D721Med (cell line): Measurements from ENCODE around the gene PPP2R1B.
"Not testable (repeated sequence)": the region's sequence is repeated elsewhere in the genome, so short reads cannot be mapped to it uniquely, and the experiment has no call there.

Experiments
- DNase-seq: peaks from one replicate; pipeline ENCODE4 v3.0.0; 2011; ENCODE audit warnings: low spot score; ENCODE audit not compliant: insufficient read length
- FAIRE-seq: peaks from 2 replicates; lab custom pipeline; 2011; peaks lifted over from hg19 to GRCh38; lab: Jason Lieb, UNC
- CTCF ChIP-seq: IDR thresholded peaks from 2 replicates; pipeline ENCODE4 v1.5.1; 2012; ENCODE audit warnings: mild to moderate bottlenecking, control low read depth; ENCODE audit not compliant: insufficient read depth; ENCODE audit errors: missing control alignments

The PPP2R1B gene

GRCh38 chr11:111785076-111785475 lies 18.9 kb upstream of the PPP2R1B start:
- no peak for FAIRE-seq
- TF ChIP-seq CTCF: no peak
- no peak for DNase-seq

DNA sequence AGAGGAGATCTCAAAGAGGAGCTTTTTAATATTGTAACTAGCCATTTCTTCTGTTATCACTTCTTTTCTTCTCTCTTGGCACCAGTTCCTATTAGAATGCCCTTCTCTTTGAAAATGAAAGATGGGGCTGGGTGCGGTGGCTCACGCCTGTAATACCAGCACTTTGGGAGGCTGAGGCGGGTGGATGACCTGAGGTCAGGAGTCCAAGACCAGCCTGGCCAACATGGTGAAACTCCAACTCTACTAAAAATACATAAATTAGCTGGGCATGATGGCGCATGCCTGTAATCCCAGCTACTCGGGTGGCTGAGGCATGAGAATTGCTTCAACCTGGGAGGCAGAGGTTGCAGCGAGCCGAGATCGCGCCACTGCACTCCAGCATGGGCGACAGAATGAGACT lies 18.1 kb upstream of the PPP2R1B start:
- not testable (repeated sequence) for DNase-seq, FAIRE-seq

DNA sequence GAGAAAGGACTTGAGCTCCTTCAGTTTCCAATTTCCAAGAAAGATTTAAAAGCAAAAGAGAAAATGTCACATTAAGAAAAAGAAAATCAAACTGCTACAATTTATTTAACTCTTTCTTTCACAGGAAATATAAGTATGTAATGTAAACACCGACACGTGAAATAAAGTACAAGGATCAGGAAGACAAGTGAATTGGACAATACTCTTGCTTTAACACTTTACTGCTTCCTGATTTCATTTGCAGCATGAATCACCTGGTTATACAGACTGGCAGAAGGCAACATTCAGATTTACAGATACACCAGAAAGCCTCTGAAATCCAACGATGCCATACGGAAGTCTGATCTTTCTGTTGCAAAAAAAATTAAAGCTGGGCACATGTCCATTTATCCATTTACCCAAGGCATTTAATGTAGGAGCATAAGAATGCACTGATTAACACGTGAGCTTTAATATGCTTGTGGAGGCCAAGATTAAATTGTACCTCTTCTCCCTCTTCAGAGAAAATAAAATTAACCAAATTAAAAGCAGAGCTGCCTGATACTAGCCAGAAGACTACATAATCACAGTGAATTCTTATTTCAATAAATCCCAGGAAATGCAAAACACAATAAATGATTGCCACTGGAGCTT lies 16.0 kb upstream of the PPP2R1B start:
- TF ChIP-seq CTCF: no peak
- DNase-seq (no peak), FAIRE-seq (no peak)

DNA sequence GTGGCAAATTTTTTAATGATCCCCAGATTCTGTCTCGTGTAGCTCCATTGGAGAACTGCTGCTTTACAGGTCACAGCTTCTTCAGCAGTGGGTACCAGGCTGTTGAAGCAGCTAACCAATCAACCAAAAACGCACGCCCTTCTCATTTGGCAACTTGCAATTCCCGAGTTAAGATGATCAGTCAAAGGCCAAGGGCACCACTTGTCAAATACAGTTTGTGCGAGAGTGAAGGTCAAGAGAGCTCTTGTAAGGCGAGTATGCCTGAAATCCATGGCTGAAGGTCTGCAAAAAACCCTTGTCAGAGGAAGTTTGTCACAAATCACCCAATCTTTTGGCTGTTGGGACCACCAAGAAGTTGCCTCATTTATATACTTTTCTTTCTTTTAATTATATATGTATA lies 12.9 kb upstream of the PPP2R1B start:
- TF ChIP-seq CTCF: no peak
- no peak for DNase-seq
- FAIRE-seq: no peak

DNA sequence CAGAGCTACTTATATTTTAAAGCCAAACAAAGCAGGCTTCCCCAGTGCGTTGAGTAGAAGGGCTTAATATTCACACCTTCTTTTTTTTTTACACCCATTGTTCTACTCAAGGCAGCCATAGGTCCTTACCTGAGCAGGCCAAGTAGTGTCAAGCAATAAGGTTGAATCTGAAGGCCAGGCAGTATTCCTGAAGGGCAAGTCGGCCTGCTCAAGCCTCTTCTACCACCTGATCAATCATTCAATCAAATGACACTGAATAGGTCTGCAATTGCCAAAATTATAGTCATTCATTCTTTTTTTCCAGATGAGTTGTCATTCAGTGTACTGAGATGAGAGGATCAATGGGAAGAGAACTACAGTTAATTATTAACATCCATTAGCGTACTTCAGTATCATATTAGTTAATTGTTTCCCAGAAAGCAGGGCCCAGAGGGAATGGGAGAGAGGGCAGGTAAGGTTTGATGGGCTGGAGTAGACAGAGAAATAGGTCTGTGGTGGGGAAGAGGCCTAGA lies 11.9 kb upstream of the PPP2R1B start:
- TF ChIP-seq CTCF: no peak
- FAIRE-seq: no peak
- no peak for DNase-seq

- FAIRE-seq (peak; percentile 55), DNase-seq (peak; percentile 49)
- peak; percentile 93 for TF ChIP-seq CTCF
Observed at GRCh38 chr11:111777094-111778046, 11.2 kb upstream of the PPP2R1B start.

- DNase-seq: no peak
- no peak for FAIRE-seq
- no peak for TF ChIP-seq CTCF
Observed at GRCh38 chr11:111776398-111777093, 10.4 kb upstream of the PPP2R1B start.
